Stimulated activated naive CD8-positive, alpha-beta T cell treated with anti-CD3 and anti-CD28 coated beads, Interleukin-15, Interleukin-2, amounts not matched to agents 100 U/mL and 50 U/mL, for 24 hours (primary cell): ENCODE measurements around the gene CCDC149.

Experiments used
- ATAC-seq: fragments of 150-1000 bp; cut with Tn5 transposase; one replicate; pipeline ENCODE4 v1.10.0; 2021
- DNase-seq: peaks from one replicate; pipeline ENCODE4 v3.0.0; 2021

CCDC149 gene

DNA sequence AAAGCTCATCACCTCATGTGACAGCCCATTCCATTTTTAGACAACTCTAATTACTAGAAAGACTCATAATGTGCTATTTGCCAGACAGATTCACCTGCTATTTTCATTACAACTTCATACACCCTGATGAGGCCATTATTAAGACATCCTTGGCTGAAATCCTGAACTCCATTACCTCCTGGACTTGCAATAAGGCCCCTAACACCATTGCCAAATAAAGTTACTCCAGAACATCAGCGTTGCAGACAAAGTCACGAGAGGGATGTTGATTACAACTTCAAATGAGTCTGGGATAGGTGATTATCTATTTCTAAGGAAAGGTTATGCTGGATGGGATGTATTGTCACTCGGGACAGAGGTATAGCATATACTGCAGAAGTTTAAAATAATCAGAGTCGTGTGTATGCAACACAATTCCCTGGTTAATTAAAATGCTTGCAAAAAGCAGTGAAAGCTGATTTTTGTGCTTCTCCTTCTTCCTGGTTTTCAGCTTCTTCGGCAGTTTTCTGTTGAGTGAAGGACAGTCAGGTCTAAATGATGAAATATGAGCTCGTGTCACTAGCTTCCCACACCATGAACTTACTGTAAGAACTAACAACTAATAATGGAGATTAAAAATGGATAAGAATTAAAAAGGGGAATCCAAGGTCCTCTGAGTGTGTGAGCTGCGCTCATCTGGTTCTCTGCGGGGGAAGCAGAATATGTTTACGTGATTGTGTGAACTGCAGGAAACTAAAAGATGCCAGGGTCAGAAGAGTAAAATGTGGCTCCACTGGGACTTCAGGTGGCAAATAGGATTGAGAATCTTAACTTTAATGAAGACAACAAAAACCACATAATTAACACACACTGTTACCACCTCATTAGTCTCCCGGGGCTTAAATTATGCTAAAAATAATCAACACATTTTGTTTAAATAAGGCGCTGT, 135.0 kb downstream of the CCDC149 start:
- ATAC-seq (no peak), DNase-seq (no peak)

DNA sequence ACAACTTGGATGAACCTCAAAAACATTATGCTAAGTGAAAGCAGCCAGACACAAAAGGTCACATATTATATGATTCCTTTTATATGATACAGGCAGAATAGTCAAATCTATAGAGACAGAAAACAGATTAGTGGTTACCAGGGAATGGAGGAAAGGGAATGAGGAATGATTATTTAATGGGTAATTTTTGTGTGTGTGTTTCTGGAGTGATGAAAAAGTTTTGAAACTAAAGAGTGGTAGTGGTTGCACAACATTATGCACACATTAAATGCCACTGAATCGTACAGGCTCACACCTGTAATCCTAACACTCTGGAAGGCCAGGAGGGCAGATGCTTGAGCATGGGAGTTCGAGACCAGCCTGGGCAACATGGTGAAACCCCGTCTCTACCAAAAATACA, 137.1 kb downstream of the CCDC149 start:
- DNase-seq (no peak), ATAC-seq (no peak)

DNA sequence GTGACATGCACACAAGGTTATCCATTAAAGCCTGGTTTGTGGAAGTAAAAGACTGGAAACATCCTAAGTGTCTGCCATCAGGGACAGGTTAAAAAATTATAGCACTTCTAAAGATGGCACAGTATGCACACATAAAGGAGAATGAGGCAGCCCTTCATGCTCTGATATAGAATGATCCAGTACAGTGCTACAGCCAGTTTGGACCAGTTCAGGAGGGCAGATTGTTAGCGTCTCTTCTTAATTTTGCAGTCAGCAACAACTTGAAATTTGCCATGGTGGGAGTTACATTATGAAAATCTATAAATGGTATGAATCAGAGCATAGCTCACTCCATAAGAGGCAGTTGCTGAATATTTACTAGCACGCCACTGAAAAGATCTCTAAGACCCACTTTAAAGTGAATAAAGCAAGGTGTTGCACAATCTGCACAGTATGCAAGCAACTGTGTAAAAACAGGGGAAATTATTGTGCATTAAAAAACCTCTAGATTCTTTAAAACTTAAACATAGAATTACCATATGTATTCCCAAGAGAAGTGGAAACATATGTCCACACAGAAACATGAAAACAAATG, 137.7 kb downstream of the CCDC149 start:
- ATAC-seq = no peak

DNA sequence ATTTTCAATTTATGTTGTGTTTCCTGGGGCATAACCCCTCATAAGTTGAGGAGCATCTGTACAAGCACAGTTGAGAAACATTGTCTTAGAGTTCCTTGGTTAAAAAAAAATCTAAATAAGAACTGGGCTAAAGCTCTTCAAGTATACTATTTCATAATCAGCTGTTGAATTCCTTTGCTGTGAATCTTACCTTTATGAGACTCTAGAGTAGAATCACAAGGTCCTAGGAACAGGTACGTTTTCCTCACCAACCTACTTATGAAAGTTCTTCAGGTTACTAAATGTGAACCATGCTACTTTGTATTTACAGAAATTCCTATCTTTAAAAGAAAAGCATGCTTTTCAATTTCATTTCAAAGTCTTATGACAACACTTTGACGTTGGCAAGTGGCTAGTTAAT, 138.4 kb downstream of the CCDC149 start:
- DNase-seq = no peak
- ATAC-seq = no peak

More for the DNA sequence above, 137.7 kb downstream of the CCDC149 start:
- DNase-seq = no peak

DNA sequence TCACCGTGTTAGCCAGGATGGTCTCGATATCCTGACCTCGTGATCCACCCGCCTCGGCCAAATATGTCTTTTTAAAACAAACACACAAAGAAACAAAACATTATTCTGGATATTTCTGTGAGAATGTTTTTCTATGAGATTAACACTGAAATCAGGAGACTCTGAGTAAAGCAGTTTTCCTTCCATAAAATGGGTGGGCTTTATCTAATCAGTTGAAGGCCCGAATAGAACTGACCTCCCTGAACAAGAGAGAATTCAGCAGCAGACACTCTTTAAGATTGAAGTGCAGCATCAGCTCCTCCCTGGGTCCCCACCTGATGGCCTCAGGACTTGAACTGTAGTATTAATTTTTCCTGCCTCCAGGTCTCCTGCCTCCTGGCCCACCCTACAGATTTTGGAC, 139.9 kb downstream of the CCDC149 start:
- DNase-seq (no peak), ATAC-seq (no peak)

DNA sequence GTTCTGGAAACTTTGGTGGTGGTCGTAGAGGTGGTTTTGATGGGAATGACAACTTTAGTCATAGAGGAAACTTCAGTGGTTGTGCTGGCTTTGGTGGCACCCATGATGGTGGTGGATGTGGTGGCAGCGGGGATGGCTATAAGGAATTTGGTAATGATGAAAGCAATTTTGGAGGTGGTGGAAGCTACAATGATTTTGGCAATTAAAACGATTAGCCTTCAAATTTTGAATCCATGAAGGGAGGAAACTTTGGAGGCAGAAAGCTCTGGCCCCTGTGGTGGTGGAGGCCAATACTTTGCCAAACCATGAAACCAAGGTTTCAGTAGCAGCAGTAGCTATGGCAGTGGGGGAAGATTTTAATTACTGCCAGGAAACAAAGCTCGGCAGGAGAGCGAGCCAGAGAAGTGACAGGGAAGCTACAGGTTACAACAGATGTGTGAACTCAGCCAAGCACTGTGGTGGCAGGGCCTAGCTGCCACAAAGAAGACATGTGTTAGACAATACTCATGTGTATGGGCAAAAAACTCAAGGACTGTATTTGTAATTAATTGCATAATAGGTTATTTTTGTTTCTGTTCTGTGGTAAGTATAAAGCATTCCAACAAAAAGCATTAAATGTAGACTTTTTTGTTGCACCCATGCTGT, 140.7 kb downstream of the CCDC149 start:
- ATAC-seq (no peak), DNase-seq (no peak)

DNA sequence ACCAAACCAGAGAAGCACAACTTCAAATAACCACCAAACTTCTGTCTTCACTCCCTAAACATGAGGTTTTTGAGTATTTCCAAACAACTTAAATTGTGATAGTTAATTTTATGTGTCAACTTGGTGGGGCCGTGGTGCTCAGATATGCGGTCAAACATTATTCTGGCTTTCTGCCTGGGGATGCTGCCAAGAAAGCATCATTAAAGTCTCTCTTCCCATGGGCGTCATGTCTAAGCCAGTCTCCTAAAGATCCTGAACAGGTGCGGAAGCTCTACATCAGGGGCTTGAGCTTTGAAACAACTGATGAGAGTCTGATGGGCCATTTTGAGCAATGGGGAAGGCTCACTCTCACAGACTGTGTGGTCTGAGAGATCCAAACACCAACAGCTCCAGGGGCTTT, 141.6 kb downstream of the CCDC149 start:
- ATAC-seq = no peak
- DNase-seq = no peak

DNA sequence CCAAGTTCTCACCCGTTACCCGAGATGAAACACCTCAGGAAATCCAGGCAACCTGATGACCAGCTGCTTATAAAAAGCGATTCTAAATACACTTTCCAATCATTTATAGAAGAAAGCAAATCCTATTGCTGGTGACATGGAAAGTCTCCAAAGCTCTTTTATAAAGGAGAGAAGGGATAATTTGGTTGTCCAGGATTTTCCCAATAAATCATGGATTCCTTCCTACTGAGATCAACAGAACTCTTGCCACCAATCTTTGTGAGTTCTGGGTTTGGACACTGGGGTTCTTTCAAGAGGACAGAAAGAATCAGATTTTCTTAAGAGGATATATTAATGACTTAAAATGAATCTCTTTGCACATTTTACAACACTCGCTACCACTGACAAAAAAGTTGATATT, 142.2 kb downstream of the CCDC149 start:
- DNase-seq (no peak), ATAC-seq (no peak)

DNA sequence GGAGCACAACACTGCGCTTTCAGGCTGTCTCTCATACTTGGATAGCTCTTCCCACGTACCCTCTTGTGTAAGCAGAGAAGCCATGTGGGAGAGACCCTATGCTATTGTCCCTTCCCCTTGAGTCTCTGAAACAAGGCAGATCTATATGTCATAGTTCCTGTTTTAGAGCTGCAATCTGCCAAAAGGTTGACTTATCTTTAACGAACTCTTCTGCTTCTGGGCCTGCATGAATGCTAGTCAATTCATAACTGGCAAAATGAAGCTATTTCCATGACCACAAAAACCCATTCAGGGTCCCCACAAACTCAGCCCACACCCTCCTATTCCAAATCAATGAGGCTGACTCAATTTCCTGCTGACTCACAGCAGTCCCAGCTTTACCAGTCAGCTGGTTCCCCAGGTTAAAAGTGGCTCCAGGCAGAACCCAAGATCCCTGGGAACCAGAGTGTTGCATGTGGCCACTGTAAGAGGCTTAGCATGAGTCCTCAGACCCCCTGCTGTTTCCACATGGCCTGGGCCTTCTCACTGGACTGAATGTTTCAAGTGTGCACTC, 142.7 kb downstream of the CCDC149 start:
- ATAC-seq = peak; percentile 57
- DNase-seq = peak; percentile 4

DNA sequence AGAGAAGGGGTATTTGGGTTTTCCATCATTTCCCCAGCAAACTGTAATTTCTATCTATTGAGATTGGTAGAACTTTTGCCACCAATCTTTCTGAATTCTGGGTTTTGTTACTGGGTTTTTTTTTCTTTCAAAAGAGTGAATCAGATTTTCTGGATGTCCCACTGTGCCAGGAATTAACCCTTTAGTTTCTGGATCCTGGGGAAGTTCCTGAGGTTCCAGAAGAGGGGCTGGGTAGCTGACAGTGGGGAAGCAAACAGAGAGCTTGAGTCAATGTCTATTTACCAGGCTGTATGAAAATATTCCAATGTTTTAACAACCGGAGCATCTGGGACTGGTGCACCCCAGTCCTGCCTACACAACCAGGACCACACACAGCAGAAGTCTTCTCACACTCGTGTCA, 143.3 kb downstream of the CCDC149 start:
- no peak for ATAC-seq

DNA sequence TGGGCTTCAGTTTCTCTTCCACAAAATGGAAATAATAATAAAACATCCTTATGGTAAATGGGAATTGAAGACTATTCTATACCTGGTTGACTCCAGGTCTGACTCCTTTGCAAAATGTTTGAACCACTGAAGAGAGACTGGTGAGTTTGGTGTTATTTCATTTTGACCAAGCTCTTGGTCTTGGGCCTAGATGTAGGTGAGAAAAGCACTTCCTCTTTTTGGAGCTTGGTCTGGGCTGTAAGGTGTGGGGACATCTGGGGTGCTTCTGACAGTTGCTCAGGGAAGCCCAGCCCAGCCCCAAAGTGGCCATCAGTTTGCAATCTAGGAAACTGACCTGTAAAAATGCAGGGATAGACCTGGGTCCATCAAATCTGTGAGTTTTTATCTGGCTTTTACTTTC, 144.2 kb downstream of the CCDC149 start:
- DNase-seq (no peak), ATAC-seq (no peak)

More for the DNA sequence above, 143.3 kb downstream of the CCDC149 start:
- DNase-seq = no peak

DNA sequence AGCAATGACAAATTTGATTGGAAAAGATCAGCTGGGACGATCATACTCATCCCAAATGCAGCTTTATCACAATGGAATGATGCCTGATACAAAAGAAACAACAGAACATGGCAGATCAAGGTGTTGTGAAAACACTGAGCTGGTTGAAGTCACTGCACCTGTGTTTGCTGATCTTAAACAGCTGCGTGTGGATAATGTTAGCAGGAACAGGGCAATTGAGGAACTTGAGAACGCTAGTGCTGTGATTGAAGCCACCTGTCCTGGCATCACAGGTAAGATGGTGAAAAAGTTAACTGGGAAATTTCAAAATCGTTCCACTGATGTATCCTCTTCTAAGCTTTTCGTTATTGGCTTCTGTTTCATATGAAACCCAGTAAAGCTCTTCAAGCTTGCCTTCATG, 144.8 kb downstream of the CCDC149 start:
- DNase-seq = no peak
- no peak for ATAC-seq

DNA sequence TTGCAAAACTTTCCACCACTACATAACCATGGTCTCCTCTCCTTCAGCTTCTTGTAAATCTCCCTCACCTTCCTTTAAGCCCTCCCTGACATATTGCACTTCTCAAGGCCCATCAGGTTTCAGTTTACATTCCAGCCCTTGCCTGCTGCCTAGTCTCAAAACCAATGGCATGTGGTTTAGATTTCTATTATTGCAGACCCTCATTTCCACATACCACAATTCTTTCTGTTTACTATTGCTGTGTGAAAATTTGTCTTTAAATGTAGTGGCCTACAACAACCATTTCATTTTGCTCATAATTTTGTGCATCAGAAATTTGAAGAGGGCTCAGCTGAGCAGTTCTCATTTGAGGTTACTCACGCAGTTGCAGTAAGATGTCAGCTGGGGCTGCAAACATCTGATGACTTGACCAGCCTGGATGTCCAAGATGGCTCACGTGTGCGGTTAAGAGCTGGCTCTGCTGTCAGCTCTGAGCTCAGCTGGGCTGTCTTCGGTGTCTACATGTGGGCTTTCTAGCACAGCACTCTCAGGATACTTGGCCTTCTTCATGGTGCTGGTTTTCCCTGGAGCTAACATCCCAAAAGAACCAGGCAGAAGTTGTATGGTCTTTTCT, 147.4 kb downstream of the CCDC149 start:
- ATAC-seq (no peak), DNase-seq (no peak)

DNA sequence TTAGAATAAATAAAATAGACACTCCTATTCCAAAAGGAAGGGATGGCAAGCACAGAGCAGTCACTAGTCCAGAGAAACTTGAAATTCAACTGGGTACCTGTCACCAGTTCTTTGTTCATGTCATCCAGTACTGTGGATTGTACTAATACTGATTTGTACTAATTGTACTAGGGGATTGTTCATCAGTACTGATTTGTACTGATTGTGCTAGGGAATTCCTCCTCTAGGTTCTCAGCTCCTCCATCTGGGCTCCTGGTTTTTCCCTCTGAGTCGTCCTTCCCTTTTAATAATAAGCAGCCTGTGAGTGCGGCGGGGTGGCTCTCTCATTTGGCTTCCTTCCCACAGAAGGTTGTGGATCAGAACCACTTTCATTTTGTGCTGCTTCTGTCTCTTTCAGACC, 148.5 kb downstream of the CCDC149 start:
- ATAC-seq = no peak

DNA sequence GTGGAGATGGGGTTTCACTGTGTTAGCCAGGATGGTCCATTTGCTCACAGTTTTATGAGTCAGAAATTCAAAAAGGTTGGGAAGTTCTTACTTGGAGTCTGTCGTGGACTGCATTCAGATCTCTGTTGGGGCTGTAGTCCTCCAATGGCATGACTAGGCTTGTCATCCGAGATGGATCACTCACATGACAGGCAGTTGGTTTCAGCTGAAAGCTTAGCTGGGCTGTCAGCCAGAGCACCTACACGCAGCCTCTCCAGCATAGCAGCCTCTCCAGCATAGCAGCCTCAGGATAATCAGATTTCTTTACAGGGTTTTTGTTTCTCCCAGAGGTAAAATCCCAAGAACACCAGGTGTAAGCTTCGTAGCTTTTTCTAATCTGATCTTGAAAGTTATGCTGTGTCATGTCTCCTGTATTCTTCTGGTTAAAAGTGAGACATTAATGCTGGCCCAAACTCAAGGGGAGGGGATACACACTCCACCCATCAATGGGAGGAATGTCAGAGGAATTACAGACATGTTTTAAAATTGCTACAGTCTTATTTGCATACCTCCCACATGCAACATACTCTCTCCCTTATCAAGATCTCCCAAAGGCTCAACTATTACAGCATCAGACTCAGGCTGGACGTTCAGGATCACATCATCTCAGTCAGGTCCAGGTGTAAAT, 149.1 kb downstream of the CCDC149 start:
- no peak for DNase-seq
- no peak for ATAC-seq

More for the DNA sequence above, 148.5 kb downstream of the CCDC149 start:
- no peak for DNase-seq
